GM19324 (cell line): ENCODE data around the gene FSIP1.
A peak's percentile ranks its signal among the peaks of the same experiment; 100 is the strongest.

Experiments used
- ATAC-seq: cut with Tn5 transposase; IDR thresholded peaks from one replicate; pipeline ENCODE4 v1.9.1; 2021; ENCODE audit warnings: mild to moderate bottlenecking, moderate library complexity; ENCODE audit not compliant: unreplicated experiment, low FRiP score

Gene FSIP1

GRCh38 chr15:39625451-39625850 lies 157.2 kb downstream of the FSIP1 start:
- no peak for ATAC-seq

GRCh38 chr15:39624806-39625205 lies 157.8 kb downstream of the FSIP1 start:
- no peak for ATAC-seq

DNA sequence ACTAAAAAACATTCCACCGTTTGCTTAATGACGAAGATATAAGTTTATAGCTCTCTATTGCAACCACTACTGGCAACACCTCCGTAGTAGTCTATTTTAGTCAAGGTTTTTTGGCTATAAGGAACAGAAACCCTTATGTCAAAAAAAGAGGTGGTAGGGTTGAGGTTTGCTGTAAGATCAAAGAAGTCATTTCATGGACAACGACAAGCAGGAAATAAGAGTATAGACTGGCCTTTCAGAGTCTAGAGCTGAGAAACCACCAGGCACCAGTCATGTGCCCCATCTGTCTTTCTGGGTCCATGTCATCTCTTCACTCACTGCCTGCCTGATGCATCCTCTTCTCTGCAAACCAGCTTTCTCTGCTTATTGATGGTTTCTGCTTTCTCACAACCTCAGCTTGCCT lies 159.1 kb downstream of the FSIP1 start:
- ATAC-seq = peak; percentile 75

GRCh38 chr15:39622660-39623516 lies 159.8 kb downstream of the FSIP1 start:
- ATAC-seq = no peak

DNA sequence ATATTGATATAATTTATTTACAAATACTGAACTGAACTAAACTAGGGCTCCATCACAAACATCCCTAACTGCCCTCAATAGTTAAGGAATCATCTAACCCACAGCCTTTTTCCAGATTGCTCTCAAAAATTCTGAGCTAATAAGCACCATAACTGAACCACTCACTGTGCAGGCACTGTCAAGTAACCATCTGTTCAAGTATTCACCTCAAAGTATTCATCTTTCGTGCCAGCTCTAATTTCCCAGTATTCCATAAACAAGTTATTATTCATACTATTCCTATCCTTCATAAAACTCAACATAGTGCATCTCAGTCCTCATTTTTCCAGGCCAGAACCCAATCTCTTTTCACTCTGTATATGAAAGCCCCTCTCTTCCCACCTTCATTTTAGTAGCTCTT lies 160.7 kb downstream of the FSIP1 start:
- no peak for ATAC-seq

DNA sequence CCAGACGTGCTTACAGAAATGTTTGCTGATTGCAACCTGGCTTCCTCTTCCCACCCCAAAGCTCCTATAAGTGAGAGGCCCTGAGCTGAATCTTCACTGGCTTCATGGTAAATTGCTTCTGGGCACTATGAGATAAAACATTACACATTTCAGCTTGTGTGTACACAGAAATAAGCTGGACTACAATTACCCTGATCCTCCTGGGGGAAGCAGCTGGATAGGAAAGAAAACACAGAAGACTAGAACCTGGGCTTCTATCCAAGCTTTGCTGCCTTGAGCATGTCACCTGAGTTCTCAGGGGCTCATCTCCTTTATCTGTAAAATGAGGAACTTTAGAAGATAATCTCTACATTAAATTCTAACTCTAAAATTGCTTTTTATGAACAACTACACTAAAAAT lies 161.4 kb downstream of the FSIP1 start:
- ATAC-seq = no peak

- ATAC-seq = no peak
Measured at GRCh38 chr15:39618063-39618823, 164.4 kb downstream of the FSIP1 start.

DNA sequence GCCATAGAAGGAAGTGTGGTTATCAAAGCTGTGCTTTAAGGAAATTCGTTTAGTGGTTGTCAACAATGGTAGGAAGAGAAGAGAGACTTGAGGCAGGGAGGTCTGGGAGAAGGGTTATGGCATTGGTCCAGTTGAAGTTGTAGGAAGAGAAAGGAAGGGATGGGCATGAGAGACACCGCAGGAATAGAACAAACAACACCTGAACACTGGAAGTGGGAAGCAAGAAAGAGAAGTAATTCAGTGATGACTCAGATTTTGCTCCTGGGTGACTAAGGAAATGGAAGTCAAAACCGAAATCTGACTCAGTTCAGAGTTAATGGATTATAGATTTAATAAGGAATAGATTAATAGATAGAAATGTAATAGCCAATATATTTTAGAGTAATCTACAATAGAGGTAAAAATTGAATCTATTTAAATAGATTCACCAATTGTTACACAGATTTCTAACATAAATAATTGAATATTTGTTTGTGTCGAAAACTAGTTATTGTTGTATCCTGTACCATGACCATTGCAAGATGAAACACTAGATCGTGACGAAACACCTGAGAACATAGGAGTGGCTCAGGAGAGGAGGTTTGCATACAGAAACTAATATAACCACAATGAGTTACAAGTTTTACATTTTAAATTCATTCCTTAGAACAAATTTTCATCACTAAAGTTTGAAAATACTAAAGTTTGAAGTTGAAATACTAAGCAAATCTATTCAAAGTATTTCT lies 165.7 kb downstream of the FSIP1 start:
- no peak for ATAC-seq

- no peak for ATAC-seq
Measured at GRCh38 chr15:39613861-39614260, 168.8 kb downstream of the FSIP1 start.

- ATAC-seq = no peak
Measured at GRCh38 chr15:39613271-39613670, 169.4 kb downstream of the FSIP1 start.

GRCh38 chr15:39610665-39611064 lies 172.0 kb downstream of the FSIP1 start:
- ATAC-seq = no peak

GRCh38 chr15:39609166-39609916 lies 173.3 kb downstream of the FSIP1 start:
- ATAC-seq = no peak

DNA sequence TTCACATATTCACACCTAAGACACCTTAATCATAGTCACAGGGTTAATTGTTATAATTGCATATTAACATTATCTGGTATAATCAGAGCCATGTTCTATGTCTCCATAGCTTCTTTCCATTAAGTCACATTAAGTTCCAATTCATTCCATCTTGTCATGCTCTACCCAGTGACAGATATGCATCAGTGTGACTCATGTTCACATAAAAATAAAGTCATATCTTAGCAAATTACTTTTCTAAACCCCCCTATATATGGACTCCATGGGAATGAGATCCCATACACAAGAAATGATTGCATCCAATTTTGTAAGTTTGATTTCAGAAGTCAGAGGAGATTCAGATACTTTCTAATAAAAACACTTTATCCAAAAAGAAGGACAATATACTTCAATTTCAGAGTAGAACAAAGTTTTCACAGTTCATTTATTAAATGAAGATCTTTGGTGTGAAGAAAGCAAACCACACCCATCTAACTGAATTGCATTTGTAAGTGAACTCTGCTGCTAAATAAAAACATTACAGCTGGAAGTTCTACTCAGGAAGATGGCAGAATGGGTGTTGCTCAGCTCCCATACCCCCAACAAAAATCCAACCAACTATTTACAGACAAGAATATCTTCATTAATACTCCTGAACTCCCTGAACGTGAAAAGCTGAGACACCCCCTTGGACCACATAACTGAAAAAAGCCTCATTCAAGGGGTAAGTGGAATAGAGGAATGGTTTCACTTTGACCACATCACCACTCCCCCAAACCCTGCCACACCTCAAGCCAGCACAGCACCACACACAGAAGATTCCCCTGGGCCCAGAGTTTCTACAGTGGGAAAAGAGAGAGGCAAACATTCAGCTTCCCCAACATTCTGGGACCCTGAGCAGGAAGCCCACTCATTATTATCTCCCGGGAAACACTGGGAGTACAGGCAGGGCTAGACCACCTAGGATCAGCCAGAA lies 174.2 kb downstream of the FSIP1 start:
- ATAC-seq = no peak

DNA sequence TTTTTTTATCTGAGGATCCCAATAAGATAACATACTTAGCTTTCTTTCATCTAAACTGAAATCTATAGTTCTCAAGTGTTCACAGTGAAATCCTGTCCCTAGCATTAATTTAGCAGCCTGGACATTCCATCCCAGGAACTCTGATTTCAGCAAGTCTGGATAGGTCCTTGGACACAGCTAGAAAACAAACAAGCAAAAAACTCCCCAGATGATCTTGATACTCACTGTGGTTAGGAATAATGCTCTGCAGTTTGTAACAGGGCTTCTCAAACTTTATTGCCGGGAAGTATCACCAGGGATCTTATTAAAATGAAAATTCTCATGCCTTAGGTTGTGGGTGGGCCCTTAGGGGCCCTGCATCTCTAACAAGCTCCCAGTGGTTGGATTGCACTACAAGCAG lies 177.5 kb downstream of the FSIP1 start:
- no peak for ATAC-seq

DNA sequence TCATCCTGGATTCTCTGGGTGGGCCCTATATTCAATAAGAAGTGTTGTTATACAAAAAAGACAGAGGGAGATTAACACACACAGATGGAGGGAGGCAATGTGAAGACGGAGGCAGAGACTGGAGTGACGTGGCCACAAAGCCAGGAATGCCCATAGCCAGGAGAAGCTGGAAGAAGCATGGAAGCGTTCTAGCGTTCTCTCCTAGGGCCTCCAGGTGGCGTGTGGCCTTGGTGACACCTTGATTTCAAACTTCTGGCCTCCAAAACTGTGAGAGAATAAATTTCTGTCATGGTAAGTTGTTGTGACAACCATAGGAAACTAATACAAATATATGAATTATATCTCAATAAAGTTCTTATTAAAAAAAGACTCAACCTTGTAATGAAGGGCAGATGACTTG lies 180.5 kb downstream of the FSIP1 start:
- no peak for ATAC-seq

GRCh38 chr15:39599871-39600270 lies 182.8 kb downstream of the FSIP1 start:
- no peak for ATAC-seq

GRCh38 chr15:39598958-39599845 lies 183.4 kb downstream of the FSIP1 start:
- no peak for ATAC-seq

- no peak for ATAC-seq
Measured at GRCh38 chr15:39598186-39598850, 184.3 kb downstream of the FSIP1 start.
